ENCODE measurements around the gene CAMSAP2.

The CAMSAP2 gene

DNA sequence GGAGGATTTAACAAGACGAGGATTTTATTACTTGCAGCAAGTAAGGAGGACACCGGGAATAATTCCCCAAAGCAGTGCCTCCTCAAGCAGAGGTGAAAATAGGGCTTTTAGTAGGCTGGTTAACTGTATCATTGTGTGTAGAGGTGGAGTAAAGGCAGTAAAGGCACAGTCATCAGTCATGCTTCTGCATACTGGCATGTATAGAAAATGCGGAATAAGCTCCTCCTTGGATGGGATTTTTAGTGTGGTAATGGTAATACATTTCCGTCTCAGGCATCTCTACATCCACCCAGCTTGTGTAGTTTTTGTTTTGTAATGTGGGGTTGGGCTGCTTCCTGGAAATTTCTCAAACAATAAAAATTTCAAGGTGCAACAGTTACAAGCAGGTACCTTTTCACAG is 106.7 kb downstream of the CAMSAP2 start:
- no peak for TF ChIP-seq JUND (IDR thresholded peaks at IDR 0.05; ENCODE audit: low read depth)
- in situ Hi-C loops (cut with HindIII; ENCODE audit: low pct_unique_long_range_greater_than_20kb, low sequenced_read_pairs) = no loop called here

GRCh38 chr1:200846398-200846797 is 107.7 kb downstream of the CAMSAP2 start:
- DNase-seq (ENCODE audit: low read depth in 1 of 2, low spot score in 1 of 2) = no peak
- no peak for TF ChIP-seq JUND (IDR thresholded peaks at IDR 0.05; ENCODE audit: low read depth)
- in situ Hi-C loops (cut with HindIII; ENCODE audit: low pct_unique_long_range_greater_than_20kb, low sequenced_read_pairs) = no loop called here

More for the DNA sequence above, 106.7 kb downstream of the CAMSAP2 start:
- DNase-seq (ENCODE audit: low read depth in 1 of 2, low spot score in 1 of 2) = no peak

GRCh38 chr1:200849430-200849829 is 110.7 kb downstream of the CAMSAP2 start:
- no peak for TF ChIP-seq JUND (IDR thresholded peaks at IDR 0.05; ENCODE audit: low read depth)
- no peak for DNase-seq (ENCODE audit: low read depth in 1 of 2, low spot score in 1 of 2)
- in situ Hi-C loops (cut with HindIII; ENCODE audit: low pct_unique_long_range_greater_than_20kb, low sequenced_read_pairs) = no loop called here

GRCh38 chr1:200850554-200850953 is 111.9 kb downstream of the CAMSAP2 start:
- no peak for DNase-seq (ENCODE audit: low read depth in 1 of 2, low spot score in 1 of 2)
- TF ChIP-seq JUND (IDR thresholded peaks at IDR 0.05; ENCODE audit: low read depth) = no peak
- in situ Hi-C loops (cut with HindIII; ENCODE audit: low pct_unique_long_range_greater_than_20kb, low sequenced_read_pairs) = no loop called here

GRCh38 chr1:200856716-200857357 is 118.1 kb downstream of the CAMSAP2 start:
- in situ Hi-C loops (cut with HindIII; ENCODE audit: low pct_unique_long_range_greater_than_20kb, low sequenced_read_pairs) = no loop called here
- no peak for DNase-seq (ENCODE audit: low read depth in 1 of 2, low spot score in 1 of 2)
- TF ChIP-seq JUND (IDR thresholded peaks at IDR 0.05; ENCODE audit: low read depth) = no peak

- in situ Hi-C loops (cut with HindIII; ENCODE audit: low pct_unique_long_range_greater_than_20kb, low sequenced_read_pairs) = no loop called here
- no peak for TF ChIP-seq JUND (IDR thresholded peaks at IDR 0.05; ENCODE audit: low read depth)
- no peak for DNase-seq (ENCODE audit: low read depth in 1 of 2, low spot score in 1 of 2)
Observed at GRCh38 chr1:200857804-200858203, 119.1 kb downstream of the CAMSAP2 start.

DNA sequence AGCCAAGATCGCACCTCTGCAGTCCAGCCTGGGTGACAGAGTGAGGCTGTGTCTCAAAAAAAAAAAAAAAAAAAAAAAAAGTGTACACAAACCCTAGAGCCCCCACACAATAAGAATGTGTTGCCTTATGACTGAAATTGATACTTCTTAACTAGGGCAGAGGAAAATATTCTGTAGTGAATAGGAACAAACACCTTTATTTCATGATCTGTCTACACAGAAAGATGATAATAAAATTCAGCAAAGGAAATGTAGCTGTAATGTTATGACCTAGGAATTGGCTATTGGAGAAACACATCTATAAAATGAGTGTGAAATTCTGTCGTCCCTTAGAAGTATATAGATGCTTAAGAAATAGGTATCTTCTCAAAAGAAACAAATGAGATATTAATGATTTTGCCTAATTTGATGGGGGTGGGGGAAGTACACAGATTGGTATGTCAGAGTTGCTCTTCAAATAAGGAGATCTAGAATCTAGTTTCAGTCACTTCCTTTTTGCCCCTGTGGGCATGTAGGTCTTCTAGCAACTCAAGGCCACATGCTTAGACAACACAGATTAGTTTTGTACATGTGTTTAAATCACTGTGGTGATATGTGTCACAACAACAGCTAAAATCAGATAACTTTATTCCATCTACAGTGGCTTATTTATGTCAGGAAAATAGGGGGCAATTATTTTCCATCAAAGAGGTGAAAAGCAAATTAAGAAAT is 123.4 kb downstream of the CAMSAP2 start:
- TF ChIP-seq JUND (IDR thresholded peaks at IDR 0.05; ENCODE audit: low read depth) = no peak
- in situ Hi-C loops (cut with HindIII; ENCODE audit: low pct_unique_long_range_greater_than_20kb, low sequenced_read_pairs) = no loop called here
- no peak for DNase-seq (ENCODE audit: low read depth in 1 of 2, low spot score in 1 of 2)

GRCh38 chr1:200862713-200863415 is 124.2 kb downstream of the CAMSAP2 start:
- in situ Hi-C loops (cut with HindIII; ENCODE audit: low pct_unique_long_range_greater_than_20kb, low sequenced_read_pairs) = no loop called here
- no peak for TF ChIP-seq JUND (IDR thresholded peaks at IDR 0.05; ENCODE audit: low read depth)
- DNase-seq (ENCODE audit: low read depth in 1 of 2, low spot score in 1 of 2) = no peak

DNA sequence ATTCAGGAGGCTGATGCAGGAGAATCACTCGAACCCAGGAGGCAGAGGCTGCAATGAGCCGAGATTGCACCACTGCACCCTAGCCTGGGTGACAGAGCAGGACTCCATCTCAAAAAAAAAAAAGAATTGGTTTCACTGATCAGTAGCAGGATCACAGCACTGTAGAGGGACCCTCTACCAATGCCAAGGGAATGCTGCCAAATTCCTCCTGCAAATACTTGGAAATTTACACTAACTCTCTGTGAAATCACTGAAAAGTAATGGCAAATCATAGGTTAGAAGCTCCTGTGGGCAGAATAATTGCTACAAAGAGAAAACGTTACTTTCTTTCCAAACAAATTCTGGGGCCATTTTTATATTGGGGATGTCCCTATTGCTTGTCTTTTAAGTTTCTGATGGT is 127.4 kb downstream of the CAMSAP2 start:
- in situ Hi-C loops (cut with HindIII; ENCODE audit: low pct_unique_long_range_greater_than_20kb, low sequenced_read_pairs) = no loop called here

GRCh38 chr1:200866521-200866920 is 127.8 kb downstream of the CAMSAP2 start:
- TF ChIP-seq JUND (IDR thresholded peaks at IDR 0.05; ENCODE audit: low read depth) = no peak
- in situ Hi-C loops (cut with HindIII; ENCODE audit: low pct_unique_long_range_greater_than_20kb, low sequenced_read_pairs) = no loop called here
- DNase-seq (ENCODE audit: low read depth in 1 of 2, low spot score in 1 of 2) = no peak

More for the DNA sequence above, 127.4 kb downstream of the CAMSAP2 start:
- DNase-seq (ENCODE audit: low read depth in 1 of 2, low spot score in 1 of 2) = no peak
- no peak for TF ChIP-seq JUND (IDR thresholded peaks at IDR 0.05; ENCODE audit: low read depth)

- in situ Hi-C loops (cut with HindIII; ENCODE audit: low pct_unique_long_range_greater_than_20kb, low sequenced_read_pairs) = no loop called here
Observed at GRCh38 chr1:200867018-200867811, 128.5 kb downstream of the CAMSAP2 start.

GRCh38 chr1:200869376-200869752 is 130.7 kb downstream of the CAMSAP2 start:
- TF ChIP-seq JUND (IDR thresholded peaks at IDR 0.05; ENCODE audit: low read depth) = no peak
- DNase-seq (ENCODE audit: low read depth in 1 of 2, low spot score in 1 of 2) = no peak
- in situ Hi-C loops (cut with HindIII; ENCODE audit: low pct_unique_long_range_greater_than_20kb, low sequenced_read_pairs) = no loop called here

More at GRCh38 chr1:200867018-200867811, 128.5 kb downstream of the CAMSAP2 start:
- DNase-seq (ENCODE audit: low read depth in 1 of 2, low spot score in 1 of 2) = no peak
- TF ChIP-seq JUND (IDR thresholded peaks at IDR 0.05; ENCODE audit: low read depth) = 0 out of 2 replicates have a peak, but pooled peaks have one; percentile 8

Measured in T47D (cell line).